Measurements from ENCODE around the gene CCDC9B.

Gene CCDC9B

GRCh38 chr15:40290545-40290917, 50.2 kb downstream of the CCDC9B start:
- Histone ChIP-seq H3K9me3 (ENCODE audit: insufficient read depth, low read length, severe bottlenecking) (no peaks in the 10 kb centered on the region), H4K20me1 (ENCODE audit: insufficient read depth, low read length) (no peaks in the 10 kb centered on the region), H2AFZ (ENCODE audit: low read depth, low read length) (no peak overlapping the region), H3K4me1 (ENCODE audit: insufficient read depth, low read length) (no peaks in the 10 kb centered on the region), H3K79me2 (ENCODE audit: insufficient read depth, low read length) (no peaks in the 10 kb centered on the region), H3K36me3 (ENCODE audit: insufficient read depth, low read length) (no peaks in the 10 kb centered on the region), H3K9ac (ENCODE audit: low read depth, low read length) (no peak overlapping the region), H3K4me3 (ENCODE audit: low read depth in 1 of 2, low read length in 2 of 2) (no peak overlapping the region), H3K27me3 (ENCODE audit: insufficient read depth, low read length, poor library complexity) (no peaks in the 10 kb centered on the region), H3K27ac (ENCODE audit: low read length) (no peak overlapping the region), H3K4me2 (ENCODE audit: insufficient read depth, low read length) (no peak overlapping the region)
- DNase-seq, result no peak
- ATAC-seq (ENCODE audit: insufficient read depth, low read depth), result no peak
- TF ChIP-seq CTCF (IDR thresholded peaks at IDR 0.05; ENCODE audit: borderline replicate concordance, extremely low read depth, low read length, poor library complexity, severe bottlenecking) (no peak), EZH2 (IDR thresholded peaks at IDR 0.05; ENCODE audit: borderline replicate concordance, low read depth, low read length, severe bottlenecking) (no peak)

- TF ChIP-seq EZH2 (IDR thresholded peaks at IDR 0.05; ENCODE audit: borderline replicate concordance, low read depth, low read length, severe bottlenecking), result no peak
- no peak for TF ChIP-seq CTCF (IDR thresholded peaks at IDR 0.05; ENCODE audit: borderline replicate concordance, extremely low read depth, low read length, poor library complexity, severe bottlenecking)
- no peak overlapping the region for H3K4me2 ChIP-seq (ENCODE audit: insufficient read depth, low read length)
- H3K36me3 ChIP-seq (ENCODE audit: insufficient read depth, low read length), result no peaks in the 10 kb centered on the region
- H3K9me3 ChIP-seq (ENCODE audit: insufficient read depth, low read length, severe bottlenecking), result no peaks in the 10 kb centered on the region
- no peak for ATAC-seq (ENCODE audit: insufficient read depth, low read depth)
- H3K27me3 ChIP-seq (ENCODE audit: insufficient read depth, low read length, poor library complexity), result no peaks in the 10 kb centered on the region
- H3K4me1 ChIP-seq (ENCODE audit: insufficient read depth, low read length), result no peaks in the 10 kb centered on the region
- no peaks in the 10 kb centered on the region for H3K79me2 ChIP-seq (ENCODE audit: insufficient read depth, low read length)
- DNase-seq, result no peak
- H3K9ac ChIP-seq (ENCODE audit: low read depth, low read length), result no peak overlapping the region
- H4K20me1 ChIP-seq (ENCODE audit: insufficient read depth, low read length), result no peaks in the 10 kb centered on the region
- no peak overlapping the region for H3K27ac ChIP-seq (ENCODE audit: low read length)
- H2AFZ ChIP-seq (ENCODE audit: low read depth, low read length), result no peak overlapping the region
- no peak overlapping the region for H3K4me3 ChIP-seq (ENCODE audit: low read depth in 1 of 2, low read length in 2 of 2)
These were observed 51.5 kb downstream of the CCDC9B start for GRCh38 chr15:40289140-40289775.

- no peak overlapping the region for H2AFZ ChIP-seq (ENCODE audit: low read depth, low read length)
- TF ChIP-seq EZH2 (IDR thresholded peaks at IDR 0.05; ENCODE audit: borderline replicate concordance, low read depth, low read length, severe bottlenecking), result no peak
- no peak for TF ChIP-seq CTCF (IDR thresholded peaks at IDR 0.05; ENCODE audit: borderline replicate concordance, extremely low read depth, low read length, poor library complexity, severe bottlenecking)
- H4K20me1 ChIP-seq (ENCODE audit: insufficient read depth, low read length), result no peaks in the 10 kb centered on the region
- no peaks in the 10 kb centered on the region for H3K9me3 ChIP-seq (ENCODE audit: insufficient read depth, low read length, severe bottlenecking)
- no peak overlapping the region for H3K4me2 ChIP-seq (ENCODE audit: insufficient read depth, low read length)
- H3K4me3 ChIP-seq (ENCODE audit: low read depth in 1 of 2, low read length in 2 of 2), result no peak overlapping the region
- no peak overlapping the region for H3K9ac ChIP-seq (ENCODE audit: low read depth, low read length)
- H3K4me1 ChIP-seq (ENCODE audit: insufficient read depth, low read length), result no peaks in the 10 kb centered on the region
- no peaks in the 10 kb centered on the region for H3K27me3 ChIP-seq (ENCODE audit: insufficient read depth, low read length, poor library complexity)
- H3K27ac ChIP-seq (ENCODE audit: low read length), result no peak overlapping the region
- no peaks in the 10 kb centered on the region for H3K36me3 ChIP-seq (ENCODE audit: insufficient read depth, low read length)
- DNase-seq (no peak), ATAC-seq (ENCODE audit: insufficient read depth, low read depth) (no peak)
- no peaks in the 10 kb centered on the region for H3K79me2 ChIP-seq (ENCODE audit: insufficient read depth, low read length)
These were observed 52.8 kb downstream of the CCDC9B start for GRCh38 chr15:40287968-40288367.

Data from DND-41 (cell line).